H1 (cell line): ENCODE measurements around the gene AGT. TPM values are rescaled to one million over a fixed set of nuclear protein-coding genes. Genes with fewer than 3 reads are reported as not detected.

Experiments used
- CTCF ChIA-PET: fragments of 300-600 bp; sonication (Branson Sonifier 250); formaldehyde crosslinking; loops from one replicate; lab custom pipeline; 2021; ENCODE audit not compliant: partially characterized antibody; lab: Charles Lee
- POLR2A ChIA-PET: fragments of 300-600 bp; sonication (Branson Sonifier 250); formaldehyde crosslinking; loops from one replicate; lab custom pipeline; 2021; ENCODE audit warnings: inconsistent platforms; ENCODE audit not compliant: partially characterized antibody; lab: Charles Lee
- DNase-seq, 2 experiments: peaks; one replicate each; pipeline versions ENCODE4 v3.0.0 to v3.0.0-alpha.2; 2010 to 2022; ENCODE audit warnings: low spot score in 2 of 2, low read depth in 1 of 2, mixed read lengths in 1 of 2
- FAIRE-seq: peaks from 2 replicates; lab custom pipeline; 2011; peaks lifted over from hg19 to GRCh38; lab: Jason Lieb, UNC
- H2AFZ ChIP-seq: 2 replicates; pipeline ENCODE4 v1.8.1; 2012; ENCODE audit warnings: low read length, inconsistent platforms
- H2AK5ac ChIP-seq: 2 replicates; pipeline ENCODE4 v1.6.1; 2013; ENCODE audit warnings: low read depth, low read length
- H2BK120ac ChIP-seq: replicated peaks from 2 replicates; pipeline ENCODE3; 2013; ENCODE audit warnings: low read depth, low read length, inconsistent platforms
- H2BK12ac ChIP-seq: 2 replicates; pipeline ENCODE4 v1.6.1; 2013; ENCODE audit warnings: low read depth, low read length
- H2BK15ac ChIP-seq: 2 replicates; pipeline ENCODE4 v1.6.1; 2013; ENCODE audit warnings: low read length
- H2BK20ac ChIP-seq: 2 replicates; pipeline ENCODE4 v1.6.1; 2013; ENCODE audit warnings: low read length
- H2BK5ac ChIP-seq: 2 replicates; pipeline ENCODE4 v1.6.1; 2013; ENCODE audit warnings: low read depth, low read length
- H3K14ac ChIP-seq: 2 replicates; pipeline ENCODE4 v1.6.1; 2013; ENCODE audit warnings: inconsistent platforms; ENCODE audit not compliant: insufficient read length
- H3K18ac ChIP-seq: 2 replicates; pipeline ENCODE4 v1.6.1; 2013; ENCODE audit warnings: low read length; ENCODE audit errors: extremely low read depth
- H3K23ac ChIP-seq: 2 replicates; pipeline ENCODE4 v1.6.1; 2013; ENCODE audit warnings: inconsistent platforms; ENCODE audit not compliant: insufficient read length
- H3K23me2 ChIP-seq: 2 replicates; pipeline ENCODE4 v1.6.1; 2013; ENCODE audit warnings: low read depth, low read length
- H3K27ac ChIP-seq: 2 replicates; pipeline ENCODE4 v1.6.1; 2011; ENCODE audit warnings: low read depth, low read length, inconsistent platforms
- H3K27me3 ChIP-seq, 4 experiments: replicated peaks in 1 of 4; 1 replicate in 1 of 4; 2 replicates in 3 of 4; pipeline versions ENCODE4 v1.6.1 to v1.8.1; 2011 to 2013; ENCODE audit warnings: low read length in 3 of 4, mild to moderate bottlenecking in 3 of 4, inconsistent platforms in 2 of 4, mixed read lengths in 2 of 4, moderate library complexity in 1 of 4; ENCODE audit not compliant: control insufficient read depth in 3 of 4, insufficient read depth in 3 of 4; ENCODE audit errors: extremely low read depth in 1 of 4
- H3K36me3 ChIP-seq, 4 experiments: 2 replicates each; pipeline versions ENCODE4 v1.6.1 to v1.8.1; 2011 to 2013; ENCODE audit warnings: mild to moderate bottlenecking in 4 of 4, low read length in 3 of 4, moderate library complexity in 2 of 4, control low read depth in 1 of 4, inconsistent platforms in 1 of 4; ENCODE audit not compliant: insufficient read depth in 4 of 4, control insufficient read depth in 2 of 4
- H3K4ac ChIP-seq: replicated peaks from 2 replicates; pipeline ENCODE3; 2013; ENCODE audit warnings: low read length, low read depth, mixed read lengths, inconsistent platforms; ENCODE audit not compliant: insufficient read length
- H3K4me1 ChIP-seq, 4 experiments: replicated peaks in 1 of 4; 1 replicate in 1 of 4; 2 replicates in 3 of 4; pipeline versions ENCODE4 v1.6.1 to v1.8.1; 2011 to 2013; ENCODE audit warnings: low read length in 3 of 4, inconsistent platforms in 2 of 4, mixed read lengths in 1 of 4; ENCODE audit not compliant: insufficient read depth in 4 of 4, control insufficient read depth in 3 of 4
- H3K4me2 ChIP-seq, 2 experiments: 2 replicates each; pipeline versions ENCODE4 v1.6.1 to v1.8.1; 2011 to 2013; ENCODE audit warnings: low read depth in 2 of 2, low read length in 2 of 2, control low read depth in 1 of 2, inconsistent platforms in 1 of 2, mild to moderate bottlenecking in 1 of 2; ENCODE audit not compliant: insufficient read depth in 1 of 2
- H3K4me3 ChIP-seq, 4 experiments: fragments of 200-600, 300-600 bp in 1 of 4; sonication (generic), shearing (Covaris generic), sonication (Bioruptor Twin) in 1 of 4; 2 replicates each; pipeline versions ENCODE4 v1.5.1 to v1.8.1; 2011 to 2016; ENCODE audit warnings: low read length in 4 of 4, low read depth in 3 of 4, control low read depth in 2 of 4, inconsistent platforms in 2 of 4, mild to moderate bottlenecking in 2 of 4, mixed read lengths in 1 of 4, moderate library complexity in 1 of 4; ENCODE audit not compliant: insufficient read depth in 2 of 4; ENCODE audit errors: extremely low read depth in 1 of 4
- H3K56ac ChIP-seq: replicated peaks from 2 replicates; pipeline ENCODE3; 2013; ENCODE audit warnings: low read depth, mild to moderate bottlenecking, mixed read lengths, low read length, inconsistent platforms; ENCODE audit not compliant: insufficient read length
- H3K79me1 ChIP-seq: 2 replicates; pipeline ENCODE4 v1.6.1; 2013; ENCODE audit warnings: low read depth, low read length, control low read depth
- H3K79me2 ChIP-seq, 2 experiments: 2 replicates each; pipeline versions ENCODE4 v1.6.1 to v1.8.1; 2012 to 2013; ENCODE audit warnings: low read length in 2 of 2, mild to moderate bottlenecking in 2 of 2, inconsistent platforms in 1 of 2; ENCODE audit not compliant: insufficient read depth in 2 of 2, control insufficient read depth in 1 of 2
- H3K9ac ChIP-seq, 4 experiments: replicated peaks in 1 of 4; 1 replicate in 1 of 4; 2 replicates in 3 of 4; pipeline versions ENCODE4 v1.6.1 to v1.8.1; 2011 to 2013; ENCODE audit warnings: low read depth in 3 of 4, low read length in 3 of 4, control low read depth in 2 of 4, mild to moderate bottlenecking in 2 of 4, moderate library complexity in 2 of 4, inconsistent platforms in 1 of 4; ENCODE audit errors: extremely low read depth in 1 of 4
- H3K9me3 ChIP-seq, 2 experiments: 2 replicates each; pipeline versions ENCODE4 v1.6.1 to v1.8.1; 2012 to 2013; ENCODE audit warnings: mild to moderate bottlenecking in 2 of 2, moderate library complexity in 2 of 2, control low read depth in 1 of 2, inconsistent platforms in 1 of 2, low read depth in 1 of 2, low read length in 1 of 2, mixed read lengths in 1 of 2; ENCODE audit not compliant: insufficient read depth in 2 of 2
- H4K20me1 ChIP-seq, 2 experiments: replicated peaks in 1 of 2; 2 replicates each; pipeline versions ENCODE3 to v1.8.1; 2011 to 2013; ENCODE audit warnings: inconsistent platforms in 2 of 2, low read length in 2 of 2, mild to moderate bottlenecking in 1 of 2; ENCODE audit not compliant: insufficient read depth in 2 of 2, control insufficient read depth in 1 of 2
- H4K5ac ChIP-seq: 2 replicates; pipeline ENCODE4 v1.6.1; 2013; ENCODE audit warnings: low read length, low read depth, mixed read lengths, inconsistent platforms; ENCODE audit not compliant: insufficient read length
- H4K8ac ChIP-seq: 2 replicates; pipeline ENCODE4 v1.8.0; 2013; ENCODE audit warnings: mild to moderate bottlenecking, moderate library complexity, low read length, inconsistent platforms; ENCODE audit not compliant: insufficient read depth; ENCODE audit errors: extremely low read depth
- H4K91ac ChIP-seq: replicated peaks from 2 replicates; pipeline ENCODE3; 2013; ENCODE audit warnings: low read length, mixed read lengths, inconsistent platforms; ENCODE audit not compliant: insufficient read length
- JUN ChIP-seq: IDR thresholded peaks from 2 replicates; pipeline ENCODE4 v1.6.1; 2011; ENCODE audit warnings: low read depth, mild to moderate bottlenecking, improper control_type of control experiment, low read length
- KDM1A ChIP-seq: fragments of 200-600, 300-600 bp; sonication (generic); IDR thresholded peaks from 2 replicates; pipeline ENCODE4 v1.7.1; 2016; ENCODE audit warnings: mild to moderate bottlenecking, low read length, borderline replicate concordance
- SIN3A ChIP-seq, 2 experiments: IDR thresholded peaks in 1 of 2; conservative IDR thresholded peaks in 1 of 2; 2 replicates each; pipeline ENCODE4 v1.6.1; 2011 to 2012; ENCODE audit warnings: low read length in 2 of 2, improper control_type of control experiment in 1 of 2, low read depth in 1 of 2, mild to moderate bottlenecking in 1 of 2
- SP2 ChIP-seq: IDR thresholded peaks from 2 replicates; pipeline ENCODE4 v1.6.1; 2012; ENCODE audit warnings: mild to moderate bottlenecking, low read length, inconsistent platforms
- WGBS, 2 experiments: shearing (Covaris generic) in 1 of 2; methylation state at CpG; one replicate each; pipeline versions ENCODE4 v1.1.6 to v1.1.7; 2013 to 2015; ENCODE audit warnings: low lambda C conversion rate in 2 of 2, mixed read lengths in 2 of 2, inconsistent platforms in 1 of 2, low coverage in 1 of 2, missing lambda C conversion rate in 1 of 2; ENCODE audit not compliant: insufficient replicate concordance in 2 of 2, insufficient coverage in 1 of 2, insufficient read length in 1 of 2; ENCODE audit errors: extremely low coverage in 1 of 2, missing lambda C conversion rate in 1 of 2; 5-methylcytosine and 5-hydroxymethylcytosine counted together
- polyA plus RNA-seq, 7 experiments: library from polyadenylated mRNA; depleted of rRNA in 3 of 7; stranded (reverse) in 5 of 7; unstranded in 2 of 7; fragments of >200 nt in 5 of 7; fragments of 200-250 nt in 2 of 7; gene quantifications; 1 replicate in 5 of 7; 2 replicates in 1 of 7; 4 replicates in 1 of 7; pipeline versions ENCODE4 v1.2.1 to v1.2.3, GENCODE V29; 2011 to 2013; ENCODE audit warnings: missing spikeins in 2 of 7, mixed read lengths in 2 of 7
- total RNA-seq: library from RNA; stranded (reverse); fragmentation: NEBNext Ultra II Directional; extraction: Animal tissue kit (Norgen Biotek cat#: 25700); gene quantifications from 2 replicates; pipeline ENCODE4 v1.2.1, GENCODE V29; 2021

AGT gene
- total and polyA plus RNA-seq, 2 of the 8 experiments (the other 6 are each of a cell fraction or from before 2014, with no cell fraction given): 0.20 TPM; not detected in 1

GRCh38 chr1:230701895-230702768 is 11.8 kb downstream of the AGT start:
- Histone ChIP-seq H3K23ac (no peak overlapping the region), H2AFZ (no peak overlapping the region), H4K91ac (no peak overlapping the region), H3K4me1 (peaks cover 0 to 4% (median 0%) of the 10 kb centered on the region in 4 experiments; a peak in 2 of 7 replicates), H2AK5ac (no peak overlapping the region), H3K23me2 (no peaks in the 10 kb centered on the region), H3K4me3 (no peak overlapping the region), H2BK20ac (no peak overlapping the region), H3K56ac (no peak overlapping the region), H4K5ac (no peak overlapping the region), H3K9me3 (no peaks in the 10 kb centered on the region), H3K18ac (no peak overlapping the region), H3K79me2 (no peaks in the 10 kb centered on the region), H2BK120ac (no peak overlapping the region), H4K20me1 (no peaks in the 10 kb centered on the region), H4K8ac (peak overlapping the region; percentile 62; the same call in 1 of the 2 replicates), H3K9ac (no peak overlapping the region), H3K14ac (no peak overlapping the region), H3K4me2 (no peak overlapping the region), H2BK12ac (no peak overlapping the region)
- ChIA-PET POLR2A (interaction anchor here (1.4 kb wide), 1 partner anchor 12 kb away, joined by 3 read pairs; the partner anchor contains the start of gene AGT), CTCF (interaction anchor here (0.6 to 3.0 kb wide), 6 partner anchors 58 to 972 kb away, joined by 3 to 12 read pairs (median 4); partner anchors contain the start of gene COG2)
- no peak for DNase-seq
- TF ChIP-seq KDM1A (no peak), SP2 (no peak), JUN (no peak), SIN3A (conservative IDR thresholded peaks at IDR 0.05 in 1 of 2, IDR thresholded peaks at IDR 0.05 in 1 of 2; ENCODE audit: low read depth in 1 of 2, low read length in 2 of 2) (no peak)
- TF ChIP-seq, all 59 proteins: peak for 0
- 87% methylated on average over 17 of the region's 19 CpGs; no CpG with 5 or more reads in 1 of the 2 experiments for WGBS, 2 experiments
- H3K27me3 ChIP-seq: no peaks in the 10 kb centered on the region
- no peak overlapping the region for H2BK5ac ChIP-seq
- H3K79me1 ChIP-seq: no peaks in the 10 kb centered on the region
- H3K27ac ChIP-seq: no peak overlapping the region
- no peak for FAIRE-seq
- H3K4ac ChIP-seq: no peak overlapping the region
- H3K36me3 ChIP-seq: no peaks in the 10 kb centered on the region
- H2BK15ac ChIP-seq: no peak overlapping the region
